Panc1 (cell line): Measurements from ENCODE around the gene SQOR. TPM values are rescaled to one million over a fixed set of nuclear protein-coding genes. Genes with fewer than 3 reads are reported as not detected.

Experiments
- ATAC-seq: fragments of 200-7000 bp; cut with Tn5 transposase; 2 replicates; pipeline ENCODE4 v1.9.1; 2020; ENCODE audit warnings: mild to moderate bottlenecking, moderate library complexity
- Bru-seq: library from RNA; stranded (reverse); fragments of 400-500 nt; gene quantifications from one replicate; lab custom pipeline; 2021; lab: Mats Ljungman, UMichigan
- BruChase-seq, 2 experiments: library from RNA; stranded (reverse); fragments of 400-500 nt; gene quantifications; one replicate each; lab custom pipeline; 2021; lab: Mats Ljungman, UMichigan
- BruUV-seq: library from RNA; stranded (reverse); fragments of 400-500 nt; replicated peaks from 2 replicates; lab custom pipeline; 2021; lab: Mats Ljungman, UMichigan
- CTCF ChIA-PET: fragments of 300-600 bp; sonication (Branson Sonifier 250); formaldehyde crosslinking; loops from one replicate; lab custom pipeline; 2022; ENCODE audit warnings: antibody characterized with exemption; lab: Charles Lee
- POLR2A ChIA-PET: fragments of 300-600 bp; sonication (Branson Sonifier 250); formaldehyde crosslinking; loops from one replicate; lab custom pipeline; 2022; ENCODE audit warnings: antibody characterized with exemption; lab: Charles Lee
- DNase-seq: peaks from one replicate; pipeline ENCODE4 v3.0.0-alpha.2; 2010; ENCODE audit warnings: low read depth, low spot score
- H3K27ac ChIP-seq: 2 replicates; pipeline ENCODE4 v1.5.1; 2011; ENCODE audit warnings: mild to moderate bottlenecking, low read length, inconsistent platforms
- H3K27me3 ChIP-seq: fragments of 200-500 bp; sonication (Bioruptor generic); 2 replicates; pipeline ENCODE4 v1.6.0; 2014; ENCODE audit warnings: low read length, inconsistent platforms; ENCODE audit not compliant: control insufficient read depth, insufficient read depth
- H3K36me3 ChIP-seq: fragments of 200-500 bp; sonication (Bioruptor generic); 2 replicates; pipeline ENCODE4 v1.5.1; 2014; ENCODE audit warnings: inconsistent platforms, mild to moderate bottlenecking, low read length, moderate library complexity; ENCODE audit not compliant: control insufficient read depth, insufficient read depth
- H3K4me1 ChIP-seq: 2 replicates; pipeline ENCODE4 v1.5.1; 2011; ENCODE audit warnings: inconsistent platforms, mild to moderate bottlenecking, low read length, moderate library complexity; ENCODE audit not compliant: control insufficient read depth, insufficient read depth
- H3K4me3 ChIP-seq, 2 experiments: 2 replicates each; pipeline ENCODE4 v1.5.1; 2011 to 2012; ENCODE audit warnings: low read depth in 2 of 2, low read length in 2 of 2, mild to moderate bottlenecking in 2 of 2, inconsistent platforms in 1 of 2, moderate library complexity in 1 of 2
- H3K9me3 ChIP-seq: fragments of 200-500 bp; sonication (Bioruptor generic); 2 replicates; pipeline ENCODE4 v1.5.1; 2014; ENCODE audit warnings: low read depth, mild to moderate bottlenecking, inconsistent platforms, low read length, moderate library complexity; ENCODE audit not compliant: control insufficient read depth, insufficient read depth
- POLR2AphosphoS5 ChIP-seq: IDR thresholded peaks from 2 replicates; pipeline ENCODE4 v1.6.1; 2012; ENCODE audit warnings: mild to moderate bottlenecking, low read depth, low read length, moderate library complexity
- SIN3A ChIP-seq: IDR thresholded peaks from 2 replicates; pipeline ENCODE4 v1.6.1; 2012; ENCODE audit warnings: low read depth, mild to moderate bottlenecking, low read length, moderate library complexity, borderline replicate concordance; ENCODE audit not compliant: insufficient read depth
- TCF7L2 ChIP-seq: IDR thresholded peaks from 2 replicates; pipeline ENCODE4 v1.6.1; 2011; ENCODE audit warnings: mild to moderate bottlenecking, low read depth, low read length, inconsistent platforms
- in situ Hi-C: cut with HindIII; loops from 2 replicates; pipeline ENCODE4 v1.10.0; 2016; ENCODE audit warnings: low sequenced_read_pairs, low pct_unique_long_range_greater_than_20kb
- intact Hi-C: fragments of 100-400 bp; cut with micrococcal nuclease; formaldehyde crosslinking; loops from one replicate; pipeline ENCODE4 v1.10.0; 2022; ENCODE audit not compliant: unreplicated experiment
- long read RNA-seq: library from polyadenylated mRNA; unstranded; transcript quantifications from one replicate; pipeline ENCODE4 v2.0.0, GENCODE V29; 2021; ENCODE audit not compliant: unreplicated experiment
- polyA plus RNA-seq: library from polyadenylated mRNA; unstranded; fragments of >200 nt; gene quantifications from one replicate; pipeline ENCODE4 v1.2.1, GENCODE V29; 2012; ENCODE audit warnings: missing spikeins; ENCODE audit not compliant: insufficient read length
- total RNA-seq: library from RNA; stranded (reverse); gene quantifications from one replicate; pipeline ENCODE4 v1.2.1, GENCODE V29; 2021; ENCODE audit not compliant: unreplicated experiment
- TF ChIP-seq, protein P1 (sequence below), 2 experiments: IDR thresholded peaks; 2 replicates each; pipeline ENCODE4 v1.6.1; 2011 to 2012; ENCODE audit warnings: low read depth in 2 of 2, control low read depth in 1 of 2, low read length in 1 of 2, mild to moderate bottlenecking in 1 of 2, moderate library complexity in 1 of 2; ENCODE audit not compliant: insufficient read depth in 1 of 2
- TF ChIP-seq, protein P2 (sequence below): fragments of 450-650 bp; IDR thresholded peaks from 2 replicates; pipeline ENCODE4 v1.5.1; 2017; ENCODE audit warnings: mild to moderate bottlenecking

SQOR gene
- total RNA-seq (62.2 TPM), Bru-seq, nascent RNA (percentile 67 among the genes with signal in this experiment), BruChase-seq, experiment 1, labeled RNA remaining after a 2-hour chase (percentile 57 among the genes with signal in this experiment), BruChase-seq, experiment 2, labeled RNA remaining after a 6-hour chase (percentile 72 among the genes with signal in this experiment)
- polyA plus RNA-seq = 49.9 TPM
- long read RNA-seq, transcript SQOR-201 (10 exons, 2,003 nt) = major isoform, 79 of 105 reads
- long read RNA-seq, partial matches to known transcripts = 17 of 105 reads
- long read RNA-seq, other reads (novel, unspliced or antisense) = 9 of 105 reads

DNA sequence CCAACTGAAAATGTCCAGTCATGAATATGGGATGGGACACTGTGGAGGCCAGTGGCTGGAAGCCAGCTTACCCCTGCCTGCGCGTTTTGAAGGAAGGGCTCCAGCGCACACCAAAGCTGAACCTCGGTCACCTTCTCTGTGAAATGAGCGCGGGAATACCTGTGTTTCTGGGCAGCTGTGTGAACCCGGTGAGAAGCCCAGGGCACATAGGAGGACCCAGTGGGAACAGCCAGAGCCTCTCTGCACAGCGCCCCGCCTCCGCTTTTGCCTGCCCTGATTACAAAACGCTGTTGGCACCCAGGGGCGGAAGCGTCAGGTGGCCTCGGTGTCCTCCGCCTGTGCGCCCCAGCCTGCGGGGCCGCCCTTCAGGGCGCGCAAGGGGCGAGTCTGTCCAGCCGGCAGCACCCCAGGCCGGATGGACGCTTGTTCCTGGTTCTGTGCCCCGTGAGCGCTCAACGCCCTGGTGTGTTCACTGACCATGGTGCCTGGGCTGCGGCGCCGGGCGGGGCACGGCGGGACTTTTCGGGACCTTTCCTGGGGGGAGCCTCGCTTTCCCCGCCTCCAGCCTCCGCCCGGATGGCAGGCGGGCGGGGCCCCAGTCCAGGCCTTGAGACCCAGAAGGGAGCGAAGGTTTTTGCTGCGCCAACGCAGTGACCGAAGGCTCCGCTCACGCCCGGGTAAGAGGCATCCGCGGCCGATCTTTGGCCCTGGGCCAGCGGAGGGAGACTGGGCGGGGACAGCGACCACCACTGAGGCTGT, at the start of gene SQOR:
SQOR (plus strand) TSS at position 598 of the 759 bp plus-strand sequence. CDS start 23,895 bp downstream, outside the sequence.
- peak within 1 kb of the TSS; percentile 88 for H3K27ac ChIP-seq
- H3K4me3 ChIP-seq = peak within 1 kb of the TSS; percentile 85 to 89
- no peak for DNase-seq
- ChIA-PET CTCF (no interaction called here), POLR2A (interaction anchor here (0.6 to 0.7 kb wide), 3 partner anchors 8 to 47 kb away, joined by 3 to 8 read pairs (median 3); partner anchors contain the start of gene BLOC1S6)
- ATAC-seq = peak; percentile 94
- BruUV-seq = no TSS peak
- no peaks in the 10 kb centered on the region for H3K9me3 ChIP-seq
- H3K27me3 ChIP-seq = no peaks in the 10 kb centered on the region
- in situ Hi-C loops = no loop called here
- peaks cover 26% of the 10 kb centered on the region for H3K4me1 ChIP-seq
- TF ChIP-seq, protein P1, sequence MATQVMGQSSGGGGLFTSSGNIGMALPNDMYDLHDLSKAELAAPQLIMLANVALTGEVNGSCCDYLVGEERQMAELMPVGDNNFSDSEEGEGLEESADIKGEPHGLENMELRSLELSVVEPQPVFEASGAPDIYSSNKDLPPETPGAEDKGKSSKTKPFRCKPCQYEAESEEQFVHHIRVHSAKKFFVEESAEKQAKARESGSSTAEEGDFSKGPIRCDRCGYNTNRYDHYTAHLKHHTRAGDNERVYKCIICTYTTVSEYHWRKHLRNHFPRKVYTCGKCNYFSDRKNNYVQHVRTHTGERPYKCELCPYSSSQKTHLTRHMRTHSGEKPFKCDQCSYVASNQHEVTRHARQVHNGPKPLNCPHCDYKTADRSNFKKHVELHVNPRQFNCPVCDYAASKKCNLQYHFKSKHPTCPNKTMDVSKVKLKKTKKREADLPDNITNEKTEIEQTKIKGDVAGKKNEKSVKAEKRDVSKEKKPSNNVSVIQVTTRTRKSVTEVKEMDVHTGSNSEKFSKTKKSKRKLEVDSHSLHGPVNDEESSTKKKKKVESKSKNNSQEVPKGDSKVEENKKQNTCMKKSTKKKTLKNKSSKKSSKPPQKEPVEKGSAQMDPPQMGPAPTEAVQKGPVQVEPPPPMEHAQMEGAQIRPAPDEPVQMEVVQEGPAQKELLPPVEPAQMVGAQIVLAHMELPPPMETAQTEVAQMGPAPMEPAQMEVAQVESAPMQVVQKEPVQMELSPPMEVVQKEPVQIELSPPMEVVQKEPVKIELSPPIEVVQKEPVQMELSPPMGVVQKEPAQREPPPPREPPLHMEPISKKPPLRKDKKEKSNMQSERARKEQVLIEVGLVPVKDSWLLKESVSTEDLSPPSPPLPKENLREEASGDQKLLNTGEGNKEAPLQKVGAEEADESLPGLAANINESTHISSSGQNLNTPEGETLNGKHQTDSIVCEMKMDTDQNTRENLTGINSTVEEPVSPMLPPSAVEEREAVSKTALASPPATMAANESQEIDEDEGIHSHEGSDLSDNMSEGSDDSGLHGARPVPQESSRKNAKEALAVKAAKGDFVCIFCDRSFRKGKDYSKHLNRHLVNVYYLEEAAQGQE (IDR thresholded peaks at IDR 0.05; ENCODE audit: insufficient read depth in 1 of 2, low read depth in 2 of 2, low read length in 1 of 2) = peak; percentile 52 to 55; a peak in 3 of 4 replicates
- TF ChIP-seq TCF7L2 (peak; percentile 30; the same call in 1 of the 2 replicates), SIN3A (peak; percentile 78; the same call in 1 of the 2 replicates), POLR2AphosphoS5 (peak; percentile 97)
- TF ChIP-seq, protein P2, sequence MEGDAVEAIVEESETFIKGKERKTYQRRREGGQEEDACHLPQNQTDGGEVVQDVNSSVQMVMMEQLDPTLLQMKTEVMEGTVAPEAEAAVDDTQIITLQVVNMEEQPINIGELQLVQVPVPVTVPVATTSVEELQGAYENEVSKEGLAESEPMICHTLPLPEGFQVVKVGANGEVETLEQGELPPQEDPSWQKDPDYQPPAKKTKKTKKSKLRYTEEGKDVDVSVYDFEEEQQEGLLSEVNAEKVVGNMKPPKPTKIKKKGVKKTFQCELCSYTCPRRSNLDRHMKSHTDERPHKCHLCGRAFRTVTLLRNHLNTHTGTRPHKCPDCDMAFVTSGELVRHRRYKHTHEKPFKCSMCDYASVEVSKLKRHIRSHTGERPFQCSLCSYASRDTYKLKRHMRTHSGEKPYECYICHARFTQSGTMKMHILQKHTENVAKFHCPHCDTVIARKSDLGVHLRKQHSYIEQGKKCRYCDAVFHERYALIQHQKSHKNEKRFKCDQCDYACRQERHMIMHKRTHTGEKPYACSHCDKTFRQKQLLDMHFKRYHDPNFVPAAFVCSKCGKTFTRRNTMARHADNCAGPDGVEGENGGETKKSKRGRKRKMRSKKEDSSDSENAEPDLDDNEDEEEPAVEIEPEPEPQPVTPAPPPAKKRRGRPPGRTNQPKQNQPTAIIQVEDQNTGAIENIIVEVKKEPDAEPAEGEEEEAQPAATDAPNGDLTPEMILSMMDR = no peak
- intact Hi-C loops = no loop called here
- no peaks in the 10 kb centered on the region for H3K36me3 ChIP-seq

DNA sequence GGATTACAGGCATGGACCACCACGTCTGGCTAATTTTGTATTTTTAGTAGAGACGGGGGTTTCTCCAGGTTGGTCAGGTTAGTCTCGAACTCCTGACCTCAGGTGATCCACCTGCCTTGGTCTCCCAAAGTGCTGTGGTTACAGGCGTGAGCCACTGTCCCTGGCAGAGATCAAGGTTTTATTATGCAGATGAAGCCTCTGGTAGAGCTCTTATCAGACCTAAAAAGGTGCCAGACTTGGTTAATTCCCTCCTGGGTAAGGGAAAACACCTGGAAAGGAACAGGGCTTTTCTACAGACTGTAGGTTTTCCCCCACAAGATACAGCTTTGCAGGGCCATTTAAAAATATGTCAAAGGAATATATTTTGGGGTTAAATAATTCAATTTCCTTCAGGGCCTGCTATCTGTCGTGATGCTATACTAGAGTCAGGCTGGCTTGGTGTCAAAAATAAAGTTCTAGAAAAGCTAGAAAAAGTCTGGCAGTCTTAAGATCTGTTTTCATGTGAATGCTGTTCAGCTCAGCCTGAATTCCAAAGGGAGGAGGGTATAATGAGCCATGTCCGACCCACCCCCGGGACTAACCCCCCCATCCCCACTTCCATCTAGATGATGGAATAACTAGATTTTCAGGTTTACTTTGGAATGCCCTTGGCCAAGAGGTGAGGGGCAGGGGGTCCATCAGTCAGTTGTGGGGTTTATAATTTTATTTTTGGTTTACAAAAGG, 49.6 kb upstream of the SQOR start:
- ATAC-seq (no peak), DNase-seq (no peak)
- ChIA-PET CTCF (interaction anchor here (0.6 kb wide), 1 partner anchor 8 kb away, joined by 8 read pairs; no protein-coding TSS in a partner anchor), POLR2A (interaction anchor here (0.6 kb wide), 1 partner anchor 84 kb away, joined by 9 read pairs; no protein-coding TSS in a partner anchor)
- Histone ChIP-seq H3K4me1 (peaks cover 26% of the 10 kb centered on the region), H3K27ac (no peak overlapping the region), H3K4me3 (no peak overlapping the region), H3K9me3 (no peaks in the 10 kb centered on the region), H3K27me3 (no peaks in the 10 kb centered on the region), H3K36me3 (peaks cover 3% of the 10 kb centered on the region; the same call in 1 of the 2 replicates)
- intact Hi-C loops (no loop called here), in situ Hi-C loops (no loop called here)
- TF ChIP-seq POLR2AphosphoS5 (no peak), TCF7L2 (no peak), SIN3A (no peak)
- TF ChIP-seq, protein P1 (IDR thresholded peaks at IDR 0.05; ENCODE audit: insufficient read depth in 1 of 2, low read depth in 2 of 2, low read length in 1 of 2) = no peak
- TF ChIP-seq, protein P2 = no peak
- no TSS peak for BruUV-seq
